ENCODE data around the gene SDC3.

SDC3 gene

DNA sequence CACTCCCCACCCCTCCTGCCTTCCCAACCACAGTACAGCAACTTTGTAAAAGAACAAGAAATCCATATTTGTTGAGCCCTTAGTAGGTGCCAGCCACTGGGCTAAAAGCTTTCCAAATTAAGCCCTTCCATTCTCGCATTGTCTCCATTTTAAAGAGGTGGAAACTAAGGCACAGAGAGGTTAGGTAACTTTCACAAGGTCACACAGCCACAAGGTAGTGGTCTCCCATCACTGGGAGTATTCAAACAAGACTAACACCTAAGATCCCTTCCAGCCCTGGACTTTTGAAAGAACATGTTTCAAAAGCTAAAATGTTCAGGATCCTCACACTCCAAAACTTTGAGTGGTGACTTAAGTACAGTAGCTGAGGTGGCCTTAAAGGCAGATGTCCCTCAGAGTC, 3.2 kb downstream of the SDC3 start:
- DNase-seq (ENCODE audit: low read depth in 4 of 4, low spot score in 1 of 4), result no peak

DNA sequence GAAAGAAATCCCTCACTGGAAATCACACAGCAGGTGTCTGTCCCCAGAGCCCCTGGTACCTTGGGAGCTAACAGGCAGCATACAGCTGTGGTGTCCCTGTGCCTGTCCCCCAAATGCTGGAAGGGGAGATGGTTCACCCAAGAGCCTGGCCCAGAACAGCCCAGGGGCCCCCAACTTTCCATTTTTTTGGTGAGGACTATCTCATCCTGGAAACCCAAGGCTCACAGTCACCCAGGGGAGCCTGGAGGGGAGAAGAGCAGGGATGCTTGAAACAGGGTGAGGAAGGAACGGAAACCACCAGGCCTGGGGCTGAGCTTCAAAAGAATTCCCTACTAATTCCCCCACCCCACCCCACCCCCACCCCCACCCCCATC, 3.6 kb downstream of the SDC3 start:
- no peak for DNase-seq (ENCODE audit: low read depth in 4 of 4, low spot score in 1 of 4)

DNA sequence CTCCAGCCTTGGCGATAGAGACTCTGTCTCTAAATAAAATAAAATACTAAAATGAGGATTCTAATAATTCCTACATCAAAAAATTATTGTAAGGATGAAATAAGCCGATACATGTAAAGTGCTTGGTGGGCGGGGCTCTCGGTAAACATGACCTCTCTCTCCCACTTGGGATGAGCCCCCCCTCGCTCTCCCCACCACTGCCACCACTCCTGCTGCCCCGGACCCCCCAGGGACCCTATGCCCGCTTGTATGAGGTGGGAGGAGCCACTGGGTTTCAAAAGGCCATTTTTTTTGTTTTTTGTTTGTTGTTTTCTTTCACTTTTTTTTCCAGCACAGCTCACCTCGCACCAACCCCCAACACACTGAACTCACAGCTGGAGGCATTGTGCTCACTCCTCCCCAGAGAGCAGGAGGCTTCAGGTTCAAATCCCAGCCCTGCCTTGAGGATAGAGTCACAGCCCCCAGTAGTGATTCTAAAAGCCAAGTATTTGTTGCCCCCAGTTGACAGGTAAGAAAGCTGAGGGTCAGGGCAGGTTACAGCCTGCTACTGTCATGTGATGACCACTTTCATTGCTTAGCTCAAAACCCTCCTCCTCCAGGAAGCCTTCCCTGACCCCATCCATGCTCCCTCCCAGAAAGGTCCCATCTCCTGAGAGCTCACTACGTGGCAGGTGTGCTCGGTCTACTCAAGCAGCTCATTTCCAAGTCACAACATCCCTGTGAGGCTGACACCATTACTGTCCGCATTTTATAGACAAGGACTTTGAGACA, 4.2 kb downstream of the SDC3 start:
- DNase-seq (ENCODE audit: low read depth in 4 of 4, low spot score in 1 of 4), result no peak

DNA sequence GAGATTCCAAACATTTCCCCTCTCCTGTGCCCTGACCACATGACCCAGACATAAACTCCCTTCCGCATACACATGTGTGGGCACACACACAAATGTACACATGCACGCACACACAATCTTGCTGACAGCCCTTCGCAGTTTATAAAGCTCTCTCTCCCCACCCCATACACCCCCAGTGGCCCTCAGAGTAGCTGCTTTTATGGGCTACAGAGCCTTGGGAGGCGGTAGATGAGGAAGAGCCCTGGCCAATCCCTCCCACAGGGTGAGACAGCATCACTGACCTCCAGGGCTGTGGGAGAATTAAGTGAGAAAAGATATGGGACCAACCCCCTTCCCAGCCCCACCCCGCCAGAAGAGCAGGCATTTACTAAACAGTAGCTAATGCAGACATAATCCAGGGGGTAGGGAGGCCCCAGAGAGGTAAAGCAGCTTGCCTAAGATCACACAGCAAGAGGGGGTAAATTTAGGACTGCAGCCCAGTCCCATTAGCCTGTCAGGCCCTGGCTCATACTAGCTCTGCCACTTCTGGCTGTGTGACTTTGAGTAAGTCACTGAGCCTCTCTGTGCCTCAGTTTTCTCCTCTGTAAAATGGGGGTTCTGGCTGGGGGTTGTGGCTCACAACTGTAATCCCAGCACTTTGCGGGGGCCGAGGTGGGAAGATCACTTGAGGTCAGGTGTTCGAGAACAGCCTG, 5.1 kb downstream of the SDC3 start:
- no peak for DNase-seq (ENCODE audit: low read depth in 4 of 4, low spot score in 1 of 4)

DNA sequence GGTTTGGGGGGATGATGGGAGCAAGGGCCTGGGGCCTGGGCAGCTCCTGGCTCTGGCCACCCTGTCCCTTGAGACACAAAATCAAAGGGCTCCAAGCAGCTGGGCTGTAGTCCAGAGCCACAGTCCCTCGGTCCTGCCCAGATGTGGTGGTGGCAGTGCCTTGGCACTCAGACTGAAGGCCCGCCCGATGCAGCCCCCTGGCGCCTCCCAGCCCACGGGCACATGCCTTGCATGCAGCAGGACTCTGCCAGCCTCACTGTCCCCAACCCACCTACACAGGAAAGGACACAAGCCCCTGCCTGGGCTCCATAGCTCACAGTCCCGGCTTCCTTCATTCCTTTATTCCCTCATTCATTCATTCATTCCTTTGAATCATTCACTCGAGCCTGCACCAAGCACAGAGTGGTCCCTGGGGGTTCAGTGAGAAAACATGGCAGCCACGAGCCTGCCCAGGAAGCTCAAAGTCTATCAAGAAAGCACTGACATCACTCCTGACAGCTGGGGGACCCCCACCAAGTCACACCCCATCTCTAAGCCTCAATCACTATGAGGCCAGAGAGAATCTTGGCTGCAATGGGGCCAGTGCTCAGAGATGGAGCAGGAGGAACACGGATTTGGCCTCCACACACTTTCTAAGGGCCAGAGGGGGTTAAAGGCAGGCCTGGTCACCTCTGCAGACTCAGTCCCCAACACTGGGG, 5.8 kb downstream of the SDC3 start:
- DNase-seq (ENCODE audit: low read depth in 4 of 4, low spot score in 1 of 4), result no peak

DNA sequence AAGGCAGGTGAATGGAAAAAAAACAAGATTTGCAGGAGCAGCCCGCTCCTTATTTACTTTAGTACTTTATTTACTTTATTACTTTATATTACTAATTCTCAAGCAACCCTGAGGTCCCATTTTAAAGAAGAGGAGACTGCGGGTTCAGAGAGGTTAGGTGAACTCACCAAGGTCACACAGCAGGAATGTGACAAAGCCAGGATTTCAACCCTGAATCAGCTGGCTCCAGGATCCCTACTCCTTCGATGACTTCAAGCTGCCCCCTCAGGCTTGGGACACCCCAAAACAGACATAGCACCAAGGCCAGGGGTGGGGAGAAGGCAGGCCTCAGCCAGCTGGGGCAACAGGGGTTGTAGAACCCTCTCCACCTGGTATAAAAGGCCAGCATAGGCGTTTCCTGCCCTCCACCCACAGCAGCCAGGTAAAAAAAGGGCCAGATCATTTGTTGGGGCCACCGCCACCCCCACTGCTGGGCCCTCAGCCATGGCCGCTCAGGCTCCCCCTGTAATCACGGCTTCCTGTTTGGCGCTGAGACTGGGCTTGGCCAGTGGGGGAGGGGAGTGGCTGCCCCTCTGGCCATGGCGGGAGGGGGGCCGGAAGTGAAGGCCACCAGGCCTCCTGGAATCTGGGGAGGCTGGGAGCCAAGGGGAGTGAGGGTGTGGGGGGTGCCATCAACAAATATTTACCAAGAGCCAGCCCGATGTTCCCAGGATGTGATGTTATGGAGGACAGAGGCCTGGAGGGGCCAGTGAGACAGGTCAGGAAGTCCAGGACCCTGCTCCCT, 6.6 kb downstream of the SDC3 start:
- no peak for DNase-seq (ENCODE audit: low read depth in 4 of 4, low spot score in 1 of 4)

DNA sequence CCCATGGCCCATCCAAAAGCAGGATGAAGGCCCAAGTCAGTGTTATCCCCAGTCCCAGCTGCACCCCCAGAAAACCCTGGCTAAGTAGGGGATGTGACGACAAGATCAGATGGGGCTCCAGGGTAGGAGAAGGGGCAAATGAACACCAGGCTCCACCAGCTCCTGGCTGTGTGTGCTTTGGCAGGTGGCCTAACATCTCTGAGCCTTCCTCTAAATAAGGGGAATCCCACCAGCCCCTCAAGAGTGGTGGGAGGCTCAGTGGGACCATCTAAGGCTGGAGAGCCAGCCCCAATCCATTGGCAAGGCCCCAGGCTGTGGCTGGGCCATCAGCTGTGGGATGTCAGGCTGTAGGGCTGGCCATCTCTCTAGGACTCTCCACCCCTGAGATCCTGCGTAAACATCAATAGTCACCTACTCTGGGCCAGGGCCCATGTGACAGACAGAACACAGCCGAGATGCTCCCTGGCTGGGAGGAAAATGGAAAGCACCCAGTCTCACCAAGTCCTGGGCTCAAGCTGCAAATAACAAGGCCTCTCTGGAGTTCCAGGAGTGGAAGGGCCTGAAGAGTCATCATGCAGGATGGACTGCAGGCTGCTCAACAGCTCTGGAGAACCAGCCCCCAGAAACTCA, 7.5 kb downstream of the SDC3 start:
- no peak for DNase-seq (ENCODE audit: low read depth in 4 of 4, low spot score in 1 of 4)

DNA sequence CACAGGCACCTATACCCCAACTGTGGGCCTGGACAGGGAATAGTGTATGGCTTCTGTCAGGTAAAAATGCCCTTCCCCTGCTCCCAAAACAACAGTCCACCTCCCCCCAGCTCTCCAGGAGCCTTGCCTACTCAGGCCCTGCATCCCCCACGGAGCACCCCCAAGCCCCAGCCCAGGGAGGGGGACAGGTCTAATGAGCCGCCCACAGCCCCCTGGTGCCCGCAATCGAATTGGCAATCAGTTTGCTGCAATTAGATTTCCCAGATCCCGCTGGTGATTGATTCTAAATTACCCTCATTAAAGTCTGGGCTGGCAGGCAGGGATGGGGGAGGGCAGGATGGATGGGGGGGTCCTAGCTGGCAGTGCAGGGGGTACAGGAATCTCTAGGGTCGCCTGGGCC, 8.1 kb downstream of the SDC3 start:
- DNase-seq (ENCODE audit: low read depth in 4 of 4, low spot score in 1 of 4), result no peak

DNA sequence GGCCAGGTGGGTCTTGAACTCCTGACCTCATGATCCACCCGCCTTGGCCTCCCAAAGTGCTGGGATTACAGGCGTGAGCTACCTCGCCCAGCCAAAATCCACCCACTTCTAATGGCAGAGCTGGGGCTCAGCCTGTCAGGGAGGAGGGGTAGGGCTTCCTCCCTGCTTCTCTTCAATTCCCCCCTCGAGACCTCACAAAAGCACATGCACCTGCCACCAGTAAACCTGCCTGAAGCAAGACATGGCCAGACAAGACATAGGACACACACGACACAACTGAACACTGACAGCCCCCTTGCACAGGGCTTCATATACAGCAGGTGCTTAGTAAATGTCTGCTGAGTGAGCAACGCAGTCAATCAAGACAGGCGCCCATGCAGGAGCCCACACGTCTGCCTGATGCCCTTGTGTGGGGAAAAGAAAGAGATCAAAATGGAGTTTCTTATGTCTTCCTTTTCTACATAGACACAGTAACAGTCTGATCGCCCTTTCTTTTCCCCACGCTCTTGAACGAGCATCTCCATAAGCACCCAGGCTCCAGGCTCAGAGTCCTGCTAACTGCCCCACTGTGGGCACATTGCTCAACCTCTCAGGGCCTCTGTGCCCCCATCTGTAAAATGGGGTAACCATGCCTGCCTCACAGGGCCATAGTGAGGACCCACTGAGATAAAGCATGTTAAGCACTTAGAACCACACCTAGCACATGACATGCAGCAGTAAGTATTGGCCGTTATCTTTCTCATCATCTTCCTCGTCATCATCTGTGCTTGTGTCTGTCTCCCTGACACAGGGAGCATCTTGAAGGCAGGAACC, 8.8 kb downstream of the SDC3 start:
- DNase-seq (ENCODE audit: low read depth in 4 of 4, low spot score in 1 of 4), result no peak

DNA sequence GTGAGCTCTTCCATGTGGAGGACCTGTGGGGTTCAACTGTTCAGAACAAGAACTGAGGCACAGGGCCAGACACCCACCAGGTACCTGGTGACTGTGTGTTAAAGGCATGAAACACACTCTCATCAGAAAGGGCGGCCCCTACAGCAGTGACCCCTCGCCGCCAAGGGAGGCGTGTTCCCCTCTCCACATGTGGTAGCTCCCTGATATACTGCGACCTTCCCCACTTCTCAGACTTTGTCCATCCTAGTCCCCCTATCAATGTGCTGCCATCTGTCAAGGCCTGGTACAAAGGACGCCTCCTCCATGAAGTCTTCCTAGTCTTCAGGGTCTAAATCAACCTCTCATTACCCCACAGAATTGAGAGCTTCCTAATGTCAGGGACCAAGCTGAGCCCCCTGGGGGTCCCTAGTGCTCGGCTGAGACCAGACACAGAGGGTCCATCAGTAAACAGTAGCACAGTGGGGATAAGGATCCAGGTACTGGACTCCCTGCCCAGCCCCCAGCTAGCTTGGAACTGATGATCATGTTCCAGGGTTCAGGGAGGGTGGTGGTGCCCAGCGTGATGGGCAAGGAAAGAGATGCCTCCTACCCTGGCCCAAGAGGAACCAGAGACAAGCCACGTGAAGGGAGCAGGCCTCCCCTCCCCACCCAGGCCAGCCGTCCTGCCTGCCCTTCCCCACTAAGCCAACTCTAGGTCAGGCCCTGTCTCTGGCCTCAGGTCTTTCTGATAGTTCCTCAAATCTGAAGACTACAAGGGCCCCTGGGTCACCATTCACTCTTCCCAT, 10.3 kb downstream of the SDC3 start:
- no peak for DNase-seq (ENCODE audit: low read depth in 4 of 4, low spot score in 1 of 4)

DNA sequence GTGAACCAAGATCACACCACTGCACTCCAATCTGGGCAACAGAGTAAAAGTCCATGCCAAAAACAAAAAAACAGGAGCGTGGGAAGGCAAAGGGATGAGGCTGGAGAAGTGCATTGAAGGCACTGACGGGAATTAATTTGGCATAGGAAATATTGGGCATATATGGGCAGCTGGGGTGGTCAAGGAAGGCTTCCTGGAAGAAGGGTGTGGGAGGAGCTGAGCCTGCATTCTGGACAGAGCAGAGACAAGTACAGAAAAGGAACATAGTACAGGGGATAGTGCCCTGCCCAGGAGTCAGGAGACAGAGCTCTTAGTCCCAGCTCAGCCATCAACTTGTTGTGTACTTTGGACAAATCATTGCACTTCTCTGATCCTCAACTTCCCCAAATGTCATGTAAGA, 11.7 kb downstream of the SDC3 start:
- no peak for DNase-seq (ENCODE audit: low read depth in 4 of 4, low spot score in 1 of 4)

DNA sequence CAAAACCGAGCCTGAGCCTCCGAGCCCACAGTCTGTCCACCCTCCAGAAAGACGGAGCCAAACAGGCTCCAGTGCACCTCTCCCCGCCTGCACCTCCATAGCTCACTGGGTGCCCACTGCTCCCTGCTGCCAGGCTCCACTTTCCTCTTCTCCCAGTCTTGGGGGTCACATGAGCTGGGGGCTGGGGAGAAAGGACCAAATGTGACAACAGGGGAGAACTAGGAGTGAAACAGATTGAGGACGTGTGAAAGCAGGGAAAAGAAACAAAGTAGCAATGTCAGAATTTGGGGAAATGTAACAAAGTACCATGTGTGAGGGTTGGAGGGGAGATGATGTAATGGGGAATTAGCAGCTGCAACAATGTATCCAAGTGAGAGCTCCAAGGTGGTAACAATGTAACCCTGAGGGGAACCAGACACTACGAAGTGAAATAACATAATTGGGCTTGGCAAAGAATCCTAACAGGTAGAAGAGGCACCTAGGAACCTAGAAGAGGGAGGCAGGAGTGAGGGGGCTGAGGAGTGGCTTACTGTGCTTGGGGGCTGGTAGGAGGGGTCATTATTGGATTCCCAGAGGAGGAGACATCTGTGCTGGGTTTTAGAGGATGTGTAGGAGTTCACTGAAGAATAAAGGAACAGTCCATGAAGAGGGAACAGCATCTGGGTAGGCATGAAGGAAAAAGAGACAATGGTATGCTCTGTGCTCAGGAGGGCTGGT, 12.5 kb downstream of the SDC3 start:
- no peak for DNase-seq (ENCODE audit: low read depth in 4 of 4, low spot score in 1 of 4)

DNA sequence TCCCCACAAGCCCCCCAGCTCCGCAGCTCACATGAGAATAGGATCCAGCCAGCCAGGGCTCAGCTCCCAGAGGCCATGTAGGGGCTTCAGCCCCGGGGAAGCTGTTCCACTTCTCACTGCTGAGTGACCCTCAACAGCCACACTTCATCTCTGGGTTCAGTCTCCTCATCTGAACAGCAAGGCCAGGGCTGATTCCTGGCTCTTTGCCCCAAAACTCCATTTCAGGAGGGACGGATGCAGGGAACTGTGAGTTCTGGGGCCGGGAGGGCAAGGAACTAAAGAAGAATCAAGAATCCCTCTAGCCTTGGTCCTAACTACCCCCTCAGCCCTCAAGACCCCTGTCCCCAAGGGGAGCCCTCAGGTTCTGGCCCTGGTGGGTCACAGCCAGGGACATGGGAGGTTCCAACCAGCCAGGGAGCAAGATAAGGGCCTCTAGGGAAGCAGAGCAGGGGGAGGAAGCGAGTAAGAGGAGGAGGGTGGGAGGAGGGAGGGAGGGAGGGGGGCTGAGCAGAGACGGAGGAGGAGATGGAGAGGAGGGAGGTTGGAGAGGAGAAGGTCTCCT, 13.1 kb downstream of the SDC3 start:
- no peak for DNase-seq (ENCODE audit: low read depth in 4 of 4, low spot score in 1 of 4)

DNA sequence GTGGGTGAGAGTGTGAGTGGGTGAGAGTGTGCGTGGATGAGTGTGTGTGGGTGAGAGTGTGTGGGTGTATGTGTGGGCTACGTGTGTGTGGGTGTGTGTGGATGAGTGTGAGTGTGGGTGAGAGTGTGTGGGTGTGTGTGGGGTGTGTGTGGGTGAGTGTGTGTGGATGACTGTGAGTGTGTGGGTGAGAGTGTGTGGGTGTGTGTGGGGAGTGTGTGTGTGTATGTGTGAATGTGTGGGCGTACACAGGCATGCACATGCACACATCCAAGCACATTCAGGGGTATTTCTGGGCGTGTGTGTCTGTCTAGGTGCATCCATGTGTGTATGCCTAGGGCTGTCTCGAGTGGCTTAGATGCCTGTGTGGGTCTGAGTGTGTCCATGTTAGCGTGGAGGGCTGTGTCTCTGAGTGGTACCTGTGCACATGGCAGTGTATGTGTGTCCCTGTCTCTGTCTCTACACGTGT, 14.0 kb downstream of the SDC3 start:
- no peak for DNase-seq (ENCODE audit: low read depth in 4 of 4, low spot score in 1 of 4)

DNA sequence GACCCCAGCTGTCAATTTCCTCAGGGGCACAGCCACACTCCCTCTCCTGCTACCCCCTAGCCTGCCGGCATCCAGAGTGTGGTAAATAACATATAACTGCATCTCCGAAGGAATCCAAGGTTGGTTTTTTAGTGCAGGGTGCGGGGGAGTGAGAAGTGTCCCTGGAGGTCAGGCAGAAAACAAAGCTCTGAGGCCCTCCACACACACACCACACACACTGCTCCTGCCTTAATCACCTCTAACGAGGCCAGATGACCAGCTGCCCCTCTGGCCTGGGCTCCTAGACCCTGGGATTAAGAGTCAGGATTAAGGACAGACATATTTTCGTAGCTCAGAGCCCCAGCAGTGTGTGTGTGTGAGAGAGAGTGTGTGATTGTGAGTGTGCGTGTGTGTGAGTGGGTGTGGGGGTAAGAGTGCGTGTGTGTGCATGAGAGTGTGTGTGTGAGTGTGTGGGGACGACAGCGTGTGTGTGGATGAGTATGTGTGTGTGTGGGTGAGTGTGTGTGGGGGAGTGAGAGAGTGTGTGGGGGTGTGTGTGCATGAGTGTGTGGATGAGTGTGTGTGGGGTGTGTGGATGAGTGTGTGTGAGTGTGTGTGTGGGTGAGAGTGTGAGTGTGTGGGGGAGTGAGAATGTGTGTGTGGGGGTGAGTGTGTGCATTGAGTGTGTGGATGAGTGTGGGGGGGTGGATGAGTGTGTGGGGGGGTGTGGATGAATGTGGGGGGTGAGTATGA, 14.6 kb downstream of the SDC3 start:
- DNase-seq (ENCODE audit: low read depth in 4 of 4, low spot score in 1 of 4), result no peak

DNA sequence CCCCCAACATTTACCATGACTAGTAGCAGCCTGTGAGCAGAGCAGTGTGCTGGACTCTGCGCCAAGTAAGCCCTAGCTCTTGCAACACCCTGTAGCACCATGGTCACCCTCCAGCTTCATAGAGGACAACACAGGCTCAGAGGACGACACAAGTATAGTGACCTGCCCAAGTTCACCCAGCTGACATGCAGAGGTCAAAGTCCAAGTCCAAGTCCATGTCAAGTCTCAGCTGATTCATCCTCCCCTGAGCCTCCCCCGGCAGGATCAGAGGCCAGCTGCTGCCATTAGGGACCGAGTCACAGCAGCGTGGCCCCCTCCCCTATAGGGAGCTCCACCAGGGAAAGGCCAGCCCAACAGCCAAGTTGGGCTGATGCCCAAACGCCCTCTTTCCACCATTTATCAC, 15.9 kb downstream of the SDC3 start:
- DNase-seq (ENCODE audit: low read depth in 4 of 4, low spot score in 1 of 4), result no peak

DNA sequence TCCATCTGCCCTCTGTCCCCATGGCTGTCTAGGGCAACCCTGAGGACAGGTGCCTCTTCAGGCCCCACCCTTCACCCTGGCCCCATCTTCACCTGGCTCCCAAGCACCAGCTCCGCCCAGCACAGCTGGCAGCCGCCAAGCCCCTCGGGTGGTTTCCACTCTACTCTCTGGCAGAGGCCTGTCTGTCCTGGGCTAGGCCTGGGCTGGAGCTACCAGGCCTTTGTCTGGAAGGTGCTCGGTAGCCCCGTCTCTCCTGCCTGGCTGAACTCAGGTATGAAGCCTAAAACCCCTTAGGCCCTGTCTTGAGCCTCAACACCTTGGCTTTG, 17.4 kb downstream of the SDC3 start:
- no peak for DNase-seq (ENCODE audit: low read depth in 4 of 4, low spot score in 1 of 4)
